Measurements from ENCODE around the gene SV2B.
"Not testable (repeated sequence)": the region's sequence is repeated elsewhere in the genome, so short reads cannot be mapped to it uniquely, and the experiment has no call there.

Gene SV2B, protein sequence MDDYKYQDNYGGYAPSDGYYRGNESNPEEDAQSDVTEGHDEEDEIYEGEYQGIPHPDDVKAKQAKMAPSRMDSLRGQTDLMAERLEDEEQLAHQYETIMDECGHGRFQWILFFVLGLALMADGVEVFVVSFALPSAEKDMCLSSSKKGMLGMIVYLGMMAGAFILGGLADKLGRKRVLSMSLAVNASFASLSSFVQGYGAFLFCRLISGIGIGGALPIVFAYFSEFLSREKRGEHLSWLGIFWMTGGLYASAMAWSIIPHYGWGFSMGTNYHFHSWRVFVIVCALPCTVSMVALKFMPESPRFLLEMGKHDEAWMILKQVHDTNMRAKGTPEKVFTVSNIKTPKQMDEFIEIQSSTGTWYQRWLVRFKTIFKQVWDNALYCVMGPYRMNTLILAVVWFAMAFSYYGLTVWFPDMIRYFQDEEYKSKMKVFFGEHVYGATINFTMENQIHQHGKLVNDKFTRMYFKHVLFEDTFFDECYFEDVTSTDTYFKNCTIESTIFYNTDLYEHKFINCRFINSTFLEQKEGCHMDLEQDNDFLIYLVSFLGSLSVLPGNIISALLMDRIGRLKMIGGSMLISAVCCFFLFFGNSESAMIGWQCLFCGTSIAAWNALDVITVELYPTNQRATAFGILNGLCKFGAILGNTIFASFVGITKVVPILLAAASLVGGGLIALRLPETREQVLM

DNA sequence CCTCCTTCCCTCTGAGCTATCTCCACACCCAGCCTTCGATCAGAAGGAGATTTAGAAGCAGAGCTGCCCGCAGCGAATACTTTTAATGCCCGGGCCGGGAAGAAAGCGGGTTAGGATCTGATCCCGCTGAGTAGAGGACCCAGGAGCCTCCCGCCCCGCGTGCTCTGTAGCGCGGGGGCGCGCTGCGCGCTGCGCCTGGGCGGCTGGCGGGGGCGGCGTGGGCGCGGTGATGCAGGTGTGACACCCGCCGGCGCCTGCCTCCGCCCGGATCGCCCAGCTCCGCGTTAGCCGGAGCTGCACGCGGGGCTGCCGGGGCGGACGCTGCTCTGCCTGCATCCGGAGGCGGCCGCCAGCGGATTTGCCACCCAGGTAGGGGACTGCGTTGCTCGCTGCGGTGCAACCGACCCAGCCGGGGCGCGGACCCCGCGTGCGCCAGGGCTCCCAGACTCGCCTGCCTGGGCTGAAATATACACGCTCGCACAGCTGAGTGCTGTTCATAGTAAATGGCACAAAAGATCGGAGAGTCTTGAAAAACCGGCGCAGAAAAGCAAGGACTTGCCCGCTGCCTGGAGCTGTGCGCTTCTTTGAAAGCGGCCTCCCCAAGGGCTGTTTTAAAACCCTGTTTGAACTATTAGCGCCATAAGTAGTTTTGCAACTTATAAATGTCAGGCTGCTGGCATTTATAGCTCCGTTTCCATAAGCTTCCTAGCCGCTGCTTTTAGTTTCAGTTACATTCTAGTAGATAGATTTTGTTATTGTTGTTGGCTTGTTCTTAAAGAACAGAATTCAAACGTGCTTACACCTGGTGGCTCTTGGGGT lies at the start of gene SV2B:
Gene SV2B, plus strand, starts transcription at position 263 of the 819 bp plus-strand sequence. CDS start 126,007 bp downstream, outside the sequence.
- FAIRE-seq (peak; percentile 26), DNase-seq (ENCODE audit: extremely low spot score, insufficient read length, low read depth) (no peak)

DNA sequence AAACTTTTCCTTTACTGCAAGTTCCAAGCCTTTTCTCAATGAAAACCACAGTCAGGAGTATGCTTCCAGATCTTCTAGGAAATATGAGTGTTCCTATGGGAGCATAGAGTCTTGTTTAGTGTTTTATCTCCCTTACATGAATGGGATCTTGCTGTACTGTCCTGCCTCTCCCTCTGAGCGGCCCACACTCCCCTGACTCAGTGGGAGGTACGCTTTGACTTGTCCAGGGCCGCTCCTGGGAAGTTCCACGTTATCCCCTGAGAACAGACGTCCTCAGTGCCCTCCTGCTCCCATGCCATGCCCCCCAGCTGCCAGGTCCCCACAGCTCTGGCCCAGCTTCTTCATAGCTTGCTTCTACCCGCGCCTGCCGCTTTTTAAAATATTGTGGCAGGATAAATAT lies 48.8 kb upstream of the SV2B start:
- FAIRE-seq (no peak), DNase-seq (ENCODE audit: extremely low spot score, insufficient read length, low read depth) (no peak)

DNA sequence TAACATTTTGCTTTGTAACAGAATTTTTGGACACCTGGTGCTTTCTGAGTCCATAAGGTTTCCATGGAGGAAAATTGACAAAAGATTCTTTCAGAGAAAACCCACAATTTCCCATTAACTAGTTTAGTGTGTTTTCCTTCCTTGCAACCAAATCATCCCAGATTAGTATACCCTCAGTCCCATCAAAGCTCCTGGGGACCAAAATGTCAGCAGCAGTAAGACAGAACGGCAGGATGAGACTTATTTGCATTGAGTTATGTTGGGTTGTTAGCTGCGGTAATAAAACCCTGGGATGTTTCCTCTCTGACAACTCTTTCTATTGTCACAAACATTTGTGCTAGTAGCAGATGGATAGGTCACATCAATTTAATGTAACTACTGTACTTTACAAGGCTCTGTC lies 45.2 kb upstream of the SV2B start:
- no peak for FAIRE-seq

DNA sequence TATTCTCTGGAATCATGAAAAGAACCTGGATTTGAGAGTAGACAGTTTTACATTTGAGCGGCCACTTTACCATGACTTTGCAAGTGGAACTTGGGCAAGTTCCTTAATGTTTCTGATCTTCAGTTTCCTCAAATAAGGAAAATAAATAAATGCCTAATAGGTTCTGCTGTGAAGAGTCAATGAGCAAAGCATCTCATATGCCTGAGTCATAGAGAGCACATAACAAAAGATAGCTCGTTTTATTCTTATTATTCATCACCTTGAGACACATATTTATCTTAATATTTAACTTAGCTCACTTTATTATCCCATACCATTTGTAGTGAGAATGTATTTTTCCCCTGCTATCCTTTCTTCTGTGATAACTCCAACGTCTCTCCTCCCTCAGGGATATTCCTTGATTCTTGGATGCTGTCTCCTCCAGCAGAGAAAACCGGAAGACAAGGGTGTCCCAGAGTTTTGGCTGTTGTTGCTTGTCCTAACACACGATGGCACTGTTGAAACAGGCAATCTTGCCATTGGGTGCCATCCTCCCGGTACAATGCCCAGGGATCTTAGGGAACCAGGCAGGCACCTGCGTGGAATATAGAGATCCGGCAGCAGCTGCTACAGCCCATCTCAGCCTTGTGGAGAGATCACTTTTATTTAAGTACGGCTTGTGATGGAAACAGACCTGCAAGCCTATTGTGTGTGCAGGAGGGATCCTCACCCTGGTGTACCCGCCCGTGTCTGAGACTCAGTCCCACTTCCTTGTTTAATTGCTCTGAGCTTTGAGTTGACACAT lies 44.3 kb upstream of the SV2B start:
- DNase-seq (ENCODE audit: extremely low spot score, insufficient read length, low read depth) = peak; percentile 29
- FAIRE-seq = peak; percentile 90

More for the DNA sequence above, 45.2 kb upstream of the SV2B start:
- no peak for DNase-seq (ENCODE audit: extremely low spot score, insufficient read length, low read depth)

DNA sequence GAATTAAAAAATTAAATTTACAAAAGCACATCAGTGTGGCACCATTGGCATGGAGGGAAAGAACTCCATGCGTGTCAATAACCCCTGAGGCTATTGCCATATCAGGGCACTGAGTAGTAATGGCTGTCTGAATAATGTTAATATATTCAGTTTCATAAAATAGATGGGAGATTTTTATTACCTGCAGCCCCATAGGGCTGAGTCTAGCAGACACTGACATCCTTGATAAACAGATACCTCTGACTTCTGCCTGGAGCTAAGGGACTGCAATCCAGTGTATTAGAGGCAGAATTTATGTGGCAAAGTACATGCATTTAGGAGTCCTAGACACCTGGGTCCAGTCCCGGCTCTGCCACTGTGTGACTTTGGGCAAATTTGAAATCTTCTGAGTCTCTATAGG lies 38.8 kb upstream of the SV2B start:
- no peak for FAIRE-seq
- DNase-seq (ENCODE audit: extremely low spot score, insufficient read length, low read depth) = no peak

DNA sequence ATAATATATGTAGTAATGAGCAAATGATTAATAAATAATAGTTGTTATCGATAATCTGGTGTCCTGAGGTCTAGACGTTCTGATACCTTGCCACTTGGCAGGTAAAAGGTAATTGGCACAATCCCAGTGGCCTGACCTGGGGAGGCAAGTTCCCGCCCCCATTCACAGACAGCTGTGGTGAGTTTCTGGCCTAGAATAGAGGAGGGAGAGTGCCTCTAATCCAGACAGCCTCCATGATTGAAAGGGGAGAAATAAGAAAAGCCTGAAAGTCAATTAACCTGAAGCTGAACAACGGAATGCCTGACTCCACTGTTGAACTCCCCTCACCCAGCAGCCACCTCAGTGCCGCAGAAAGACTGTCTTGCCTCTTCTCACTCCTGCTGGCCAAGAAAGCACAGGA lies 38.1 kb upstream of the SV2B start:
- DNase-seq (ENCODE audit: extremely low spot score, insufficient read length, low read depth) (no peak), FAIRE-seq (no peak)

DNA sequence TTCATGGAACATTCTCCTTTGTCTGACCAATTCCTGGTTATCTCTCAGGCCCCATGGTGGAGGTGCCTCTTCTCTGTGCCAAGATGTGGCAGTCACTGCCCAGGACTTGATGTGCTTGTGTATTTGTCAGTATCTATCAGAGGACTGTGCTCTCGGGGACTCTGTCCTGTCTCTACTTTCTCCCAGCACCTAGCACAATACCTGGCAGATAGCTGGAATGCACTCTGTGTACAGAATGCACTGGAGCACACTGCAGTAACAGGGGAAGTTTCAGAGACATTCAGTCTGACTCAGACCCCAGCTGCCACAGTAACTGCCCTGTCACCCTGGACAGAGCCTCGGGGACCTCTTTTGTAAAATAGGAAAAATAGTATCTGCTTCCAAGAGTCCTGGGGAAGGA lies 34.6 kb upstream of the SV2B start:
- DNase-seq (ENCODE audit: extremely low spot score, insufficient read length, low read depth) (no peak), FAIRE-seq (no peak)

DNA sequence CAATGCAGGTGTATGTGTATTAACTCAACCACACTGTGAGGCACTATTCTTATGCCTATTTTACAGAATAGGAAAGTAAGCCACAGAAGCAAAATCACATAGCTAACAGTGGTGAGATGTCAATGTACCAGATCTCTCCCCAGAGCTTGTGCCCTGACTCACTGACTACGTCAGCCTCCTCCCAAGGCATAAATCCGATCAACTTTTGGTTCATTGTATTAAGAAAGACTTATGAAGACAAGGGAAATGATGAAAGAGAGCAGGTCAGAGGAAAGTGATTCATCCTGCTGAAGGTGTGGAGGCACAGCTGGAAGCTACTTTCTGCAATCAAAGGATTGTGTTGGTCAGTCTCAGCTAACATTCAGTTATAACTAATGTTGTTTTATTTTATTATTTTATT lies 33.0 kb upstream of the SV2B start:
- no peak for DNase-seq (ENCODE audit: extremely low spot score, insufficient read length, low read depth)
- FAIRE-seq = no peak

DNA sequence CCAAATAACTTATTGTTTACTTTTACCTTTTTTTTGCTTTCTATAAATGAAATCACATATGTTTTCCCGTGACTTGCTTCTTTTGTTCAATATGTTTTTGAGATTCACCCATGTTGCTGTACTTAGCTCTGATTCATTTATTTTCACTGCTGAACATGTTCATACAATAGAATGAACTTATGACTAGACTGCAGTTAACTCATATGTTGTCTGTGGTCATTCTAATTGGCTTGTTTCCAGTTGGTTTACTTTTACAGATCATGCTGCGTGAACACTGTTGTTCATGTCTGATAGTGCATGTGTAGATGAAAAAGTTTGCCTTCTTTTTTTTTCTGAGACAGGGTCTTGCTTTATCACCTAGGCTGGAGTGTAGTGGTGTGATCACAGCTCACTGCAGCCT lies 31.6 kb upstream of the SV2B start:
- FAIRE-seq = no peak
- no peak for DNase-seq (ENCODE audit: extremely low spot score, insufficient read length, low read depth)

DNA sequence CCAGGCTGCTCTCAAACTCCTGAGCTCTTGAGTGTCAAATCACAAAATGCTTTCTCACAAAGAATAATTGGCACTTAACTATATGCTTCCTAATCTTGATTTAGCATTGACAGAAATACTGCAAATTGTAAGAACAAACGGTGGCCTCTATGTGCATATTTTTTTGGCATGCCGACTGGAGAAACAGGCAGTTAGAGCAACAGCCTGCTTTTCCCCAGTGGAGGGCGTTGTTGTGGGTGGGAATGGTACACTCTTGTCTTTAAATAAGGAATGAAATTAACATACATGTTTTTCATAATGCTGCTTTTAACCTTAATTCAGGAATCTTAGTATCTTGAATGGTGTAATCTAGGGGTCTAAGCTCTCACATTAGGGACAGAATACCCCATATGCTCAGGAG lies 31.1 kb upstream of the SV2B start:
- FAIRE-seq (no peak), DNase-seq (ENCODE audit: extremely low spot score, insufficient read length, low read depth) (no peak)

DNA sequence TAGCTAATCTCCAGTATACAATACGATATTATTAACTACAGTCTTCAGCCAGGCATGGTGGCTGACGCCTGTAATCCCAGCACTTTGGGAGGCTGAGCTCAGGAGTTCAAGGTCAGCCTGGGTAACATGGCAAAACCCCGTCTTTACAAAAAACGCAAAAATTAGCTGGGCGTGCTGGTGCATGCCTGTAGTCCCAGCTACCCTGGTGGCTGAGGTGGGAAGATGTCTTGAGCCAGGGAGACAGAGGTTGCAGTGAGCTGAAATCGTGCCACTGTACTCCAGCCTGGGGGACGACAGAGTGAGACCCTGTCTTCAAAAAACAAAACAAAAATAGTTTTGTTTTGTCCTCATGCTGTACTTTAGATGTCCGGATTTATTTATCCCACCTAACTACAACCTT lies 29.2 kb upstream of the SV2B start:
- FAIRE-seq (no peak), DNase-seq (ENCODE audit: extremely low spot score, insufficient read length, low read depth) (no peak)

DNA sequence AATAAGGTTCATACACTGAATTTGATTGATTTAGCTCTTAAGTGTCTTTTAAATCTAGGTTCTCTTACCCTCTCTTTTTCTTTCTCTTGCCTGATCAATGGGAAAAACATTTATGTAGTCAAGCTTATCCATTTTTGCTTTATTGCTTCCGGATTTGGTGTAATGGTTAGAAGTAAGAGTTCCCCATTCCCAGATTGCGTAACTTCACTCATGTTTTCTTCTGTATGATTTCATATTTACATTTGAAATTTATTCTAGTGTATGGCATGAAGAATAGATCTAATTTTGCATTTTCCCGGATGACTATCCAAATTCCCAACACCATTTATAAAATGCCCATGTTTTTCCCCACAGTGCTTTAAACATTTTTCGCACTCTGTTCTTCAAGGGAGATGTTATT lies 27.9 kb upstream of the SV2B start:
- no peak for FAIRE-seq
- no peak for DNase-seq (ENCODE audit: extremely low spot score, insufficient read length, low read depth)

DNA sequence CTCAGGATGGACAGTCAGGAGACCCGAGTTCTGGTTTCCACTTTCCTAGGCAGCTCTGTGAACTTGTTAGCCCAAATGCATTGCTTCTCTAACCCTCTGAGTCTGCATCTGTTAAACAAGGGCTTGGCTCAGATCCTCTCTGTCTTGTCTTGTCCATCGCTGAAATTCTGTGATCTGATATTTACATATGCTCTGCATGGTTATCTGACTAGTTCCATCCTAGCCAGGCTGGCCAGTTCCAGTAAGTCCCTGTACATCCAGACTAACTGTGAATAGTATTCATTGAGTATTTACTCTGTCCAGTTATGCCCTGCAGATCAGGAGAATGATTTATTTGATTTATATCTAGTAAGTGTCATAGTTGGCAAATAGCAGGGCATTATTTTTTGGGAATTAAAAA lies 27.0 kb upstream of the SV2B start:
- FAIRE-seq (no peak), DNase-seq (ENCODE audit: extremely low spot score, insufficient read length, low read depth) (no peak)

DNA sequence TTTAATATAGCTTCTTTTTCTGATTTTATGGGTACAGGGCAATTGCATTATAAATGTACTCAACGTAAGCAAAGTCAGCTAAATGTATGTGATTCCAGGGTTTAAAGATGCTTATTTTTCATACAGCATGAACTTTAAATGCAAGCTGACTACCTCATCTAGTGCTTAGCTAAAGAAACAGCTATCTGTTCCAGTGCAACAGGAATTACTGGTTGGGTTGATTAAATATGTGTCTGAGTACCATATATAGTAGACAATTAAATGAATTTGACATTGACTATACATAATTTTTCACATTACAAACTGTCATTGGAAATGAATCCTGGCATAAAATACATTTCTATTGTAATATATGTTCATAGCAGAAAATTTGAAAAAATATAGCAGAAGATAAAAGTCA lies 26.3 kb upstream of the SV2B start:
- FAIRE-seq (no peak), DNase-seq (ENCODE audit: extremely low spot score, insufficient read length, low read depth) (no peak)

DNA sequence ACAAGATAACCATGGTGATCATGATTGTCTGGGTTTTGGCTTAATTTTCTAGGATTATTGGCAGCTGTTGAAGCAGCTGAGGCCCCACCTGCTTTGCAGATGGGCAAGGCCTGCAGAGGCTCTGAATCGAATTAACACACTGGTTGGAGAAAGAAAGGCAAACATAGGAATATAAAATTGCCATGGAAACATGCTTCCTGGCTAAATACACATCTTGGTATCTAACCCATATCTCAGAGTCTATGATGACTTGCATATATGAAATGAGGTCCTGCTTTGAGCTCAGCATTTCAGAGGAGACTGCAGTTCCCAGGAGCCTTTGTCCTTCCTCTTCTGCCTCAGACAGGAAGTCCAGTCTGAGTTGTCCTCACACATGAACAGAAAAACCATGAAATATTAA lies 24.3 kb upstream of the SV2B start:
- DNase-seq (ENCODE audit: extremely low spot score, insufficient read length, low read depth) = no peak
- no peak for FAIRE-seq

DNA sequence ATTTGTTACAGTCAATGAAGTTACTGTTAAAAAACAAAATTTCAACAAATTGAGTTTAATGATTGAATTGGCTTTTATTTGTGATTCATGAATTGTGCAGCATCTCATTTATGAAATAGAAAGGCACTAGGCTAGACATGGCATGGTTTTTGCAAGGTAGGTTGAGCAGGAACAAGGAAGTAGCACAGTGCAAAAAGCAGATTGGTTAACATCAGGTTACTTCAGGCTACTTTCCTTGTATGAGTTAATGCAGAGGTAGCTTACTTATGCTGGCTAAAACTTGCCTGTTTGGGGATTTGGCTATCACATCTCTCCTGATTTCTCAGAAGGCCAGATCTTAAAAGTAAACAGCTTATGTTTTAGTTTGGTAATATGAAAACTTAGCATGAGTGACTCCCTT lies 23.0 kb upstream of the SV2B start:
- DNase-seq (ENCODE audit: extremely low spot score, insufficient read length, low read depth) (no peak), FAIRE-seq (no peak)

DNA sequence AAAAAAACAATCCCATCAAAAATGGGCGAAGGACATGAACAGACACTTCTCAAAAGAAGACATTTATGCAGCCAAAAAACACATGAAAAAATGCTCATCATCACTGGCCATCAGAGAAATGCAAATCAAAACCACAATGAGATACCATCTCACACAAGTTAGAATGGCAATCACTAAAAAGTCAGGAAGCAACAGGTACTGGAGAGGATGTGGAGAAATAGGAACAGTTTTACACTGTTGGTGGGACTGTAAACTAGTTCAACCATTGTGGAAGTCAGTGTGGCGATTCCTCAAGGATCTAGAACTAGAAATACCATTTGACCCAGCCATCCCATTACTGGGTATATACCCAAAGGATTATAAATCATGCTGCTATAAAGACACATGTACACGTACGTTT lies 6.2 kb upstream of the SV2B start:
- not testable (repeated sequence) for FAIRE-seq; DNase-seq (ENCODE audit: extremely low spot score, insufficient read length, low read depth)

DNA sequence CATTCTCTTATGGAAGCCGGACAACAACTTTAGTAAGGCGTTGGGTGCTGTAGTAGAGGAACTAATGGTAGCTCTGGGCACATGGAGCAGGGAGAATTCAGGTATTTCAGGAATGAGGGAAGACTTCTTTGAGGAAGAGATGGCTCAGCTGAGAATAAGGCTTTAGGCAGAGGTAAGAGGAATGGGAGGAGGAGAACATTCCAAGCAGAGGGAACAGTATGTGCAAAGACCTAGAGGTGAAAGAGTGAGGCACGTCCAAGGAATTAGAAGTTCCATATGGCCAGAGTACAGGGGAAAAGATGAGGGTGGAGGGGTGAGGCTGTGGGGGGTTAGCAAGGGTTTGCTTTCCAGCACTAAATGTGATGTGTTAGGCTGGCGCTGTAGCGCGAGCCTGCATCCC lies 1.6 kb upstream of the SV2B start:
- DNase-seq (ENCODE audit: extremely low spot score, insufficient read length, low read depth) = no peak
- FAIRE-seq = no peak

DNA sequence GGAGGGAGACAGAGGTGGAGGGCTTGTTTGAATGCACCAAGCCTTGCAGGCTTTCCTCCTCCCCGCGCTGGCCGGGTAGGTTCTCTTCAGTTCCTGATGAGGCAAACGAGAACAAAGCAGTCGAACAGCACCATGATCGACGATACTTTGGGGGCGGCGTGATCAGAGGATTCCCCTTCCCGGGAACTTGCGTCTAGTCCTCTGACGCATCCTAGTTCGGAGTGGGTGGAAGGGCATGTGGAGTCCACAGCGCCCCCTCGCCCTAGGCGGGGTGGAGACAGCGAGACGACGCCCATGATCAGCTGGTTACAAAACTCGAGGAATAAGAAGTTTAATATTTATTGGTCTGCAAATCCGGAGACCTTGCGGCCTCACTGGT lies 452 bp upstream of the SV2B start:
- DNase-seq (ENCODE audit: extremely low spot score, insufficient read length, low read depth) (no peak), FAIRE-seq (no peak)

Measured in GM18507 (cell line).